ENCODE data around the gene SALL1. TPM values are rescaled to one million over a fixed set of nuclear protein-coding genes. Genes with fewer than 3 reads are reported as not detected.

SALL1 gene
- total and polyA plus RNA-seq, 7 donors: not detected

DNA sequence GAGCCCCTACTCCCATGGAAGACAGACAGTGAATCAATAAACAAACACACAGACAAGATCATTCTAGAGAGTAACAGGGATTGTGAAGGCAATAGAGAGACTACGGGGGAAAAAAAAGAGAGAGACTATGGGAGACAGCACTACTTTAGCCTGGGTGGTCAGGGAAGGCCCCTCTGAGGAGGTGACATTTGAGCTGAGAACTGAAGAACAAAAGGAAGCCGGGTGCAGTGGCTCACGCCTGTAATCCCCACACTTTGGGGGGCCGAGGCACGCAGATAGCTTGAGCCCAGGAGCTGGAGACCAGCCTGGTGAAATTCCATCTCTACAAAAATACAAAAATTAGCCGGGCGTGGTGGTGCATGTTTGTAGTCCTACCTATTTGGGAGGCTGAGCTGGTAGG, 29.2 kb downstream of the SALL1 start:
- Histone ChIP-seq H3K9me3 (no peaks in the 10 kb centered on the region), H3K27ac (no peak overlapping the region), H3K4me3 (no peak overlapping the region), H3K4me1 (no peaks in the 10 kb centered on the region), H3K36me3 (ENCODE audit: insufficient read depth in 1 of 2, low read depth in 1 of 2) (no peaks in the 10 kb centered on the region), H3K27me3 (ENCODE audit: insufficient read depth in 3 of 3, low read length in 2 of 3) (peaks cover 0 to 5% (median 0%) of the 10 kb centered on the region in 3 donors)
- ATAC-seq: no peak
- no peak for DNase-seq
- WGBS, 3 donors: 18 to 35% (median 26%) methylated on average over 7 of the region's 7 CpGs
- TF ChIP-seq, protein P1, sequence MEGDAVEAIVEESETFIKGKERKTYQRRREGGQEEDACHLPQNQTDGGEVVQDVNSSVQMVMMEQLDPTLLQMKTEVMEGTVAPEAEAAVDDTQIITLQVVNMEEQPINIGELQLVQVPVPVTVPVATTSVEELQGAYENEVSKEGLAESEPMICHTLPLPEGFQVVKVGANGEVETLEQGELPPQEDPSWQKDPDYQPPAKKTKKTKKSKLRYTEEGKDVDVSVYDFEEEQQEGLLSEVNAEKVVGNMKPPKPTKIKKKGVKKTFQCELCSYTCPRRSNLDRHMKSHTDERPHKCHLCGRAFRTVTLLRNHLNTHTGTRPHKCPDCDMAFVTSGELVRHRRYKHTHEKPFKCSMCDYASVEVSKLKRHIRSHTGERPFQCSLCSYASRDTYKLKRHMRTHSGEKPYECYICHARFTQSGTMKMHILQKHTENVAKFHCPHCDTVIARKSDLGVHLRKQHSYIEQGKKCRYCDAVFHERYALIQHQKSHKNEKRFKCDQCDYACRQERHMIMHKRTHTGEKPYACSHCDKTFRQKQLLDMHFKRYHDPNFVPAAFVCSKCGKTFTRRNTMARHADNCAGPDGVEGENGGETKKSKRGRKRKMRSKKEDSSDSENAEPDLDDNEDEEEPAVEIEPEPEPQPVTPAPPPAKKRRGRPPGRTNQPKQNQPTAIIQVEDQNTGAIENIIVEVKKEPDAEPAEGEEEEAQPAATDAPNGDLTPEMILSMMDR (IDR thresholded peaks at IDR 0.05): no peak
- intact Hi-C loops (cut with DNase I): no loop called here

DNA sequence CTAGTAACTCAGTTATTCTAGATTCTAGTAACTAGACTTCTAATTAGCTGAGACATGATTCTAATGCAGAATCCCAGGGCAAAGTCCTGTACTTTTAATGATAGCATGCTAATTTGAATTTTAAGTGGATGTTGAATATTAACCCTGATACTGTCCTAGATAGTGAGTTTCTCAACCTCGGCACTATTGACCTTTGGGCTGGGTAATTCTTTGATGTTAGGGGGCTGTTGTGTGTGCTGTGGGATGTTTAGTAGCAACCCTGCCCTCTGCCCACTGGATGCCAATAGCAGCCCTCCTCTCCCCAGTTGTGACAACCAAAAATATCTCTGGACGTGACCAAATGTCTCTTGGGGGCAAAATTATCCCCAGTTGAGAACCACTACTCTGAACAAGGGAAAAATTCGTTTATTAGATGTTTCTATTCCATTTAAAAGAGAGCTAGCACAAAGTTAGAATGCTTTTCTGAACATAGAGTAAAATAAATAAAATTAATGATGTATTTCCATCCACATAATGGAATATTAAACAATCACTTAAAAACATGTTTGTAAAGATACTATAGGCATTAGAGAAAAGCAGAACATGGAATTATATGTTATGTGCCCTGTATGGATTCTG, 30.2 kb downstream of the SALL1 start:
- ATAC-seq (no peak), DNase-seq (no peak)
- H3K27me3 ChIP-seq (ENCODE audit: insufficient read depth in 3 of 3, low read length in 2 of 3): peaks cover 0 to 5% (median under 1%) of the 10 kb centered on the region in 3 donors
- intact Hi-C loops (cut with DNase I): no loop called here
- no peaks in the 10 kb centered on the region for H3K9me3 ChIP-seq
- H3K4me3 ChIP-seq: no peak overlapping the region
- 21 to 27% (median 23%) methylated on average over 3 of the region's 3 CpGs for WGBS, 3 donors
- H3K4me1 ChIP-seq: no peaks in the 10 kb centered on the region
- H3K36me3 ChIP-seq (ENCODE audit: insufficient read depth in 1 of 2, low read depth in 1 of 2): no peaks in the 10 kb centered on the region
- TF ChIP-seq, protein P1 (IDR thresholded peaks at IDR 0.05): no peak
- no peak overlapping the region for H3K27ac ChIP-seq

DNA sequence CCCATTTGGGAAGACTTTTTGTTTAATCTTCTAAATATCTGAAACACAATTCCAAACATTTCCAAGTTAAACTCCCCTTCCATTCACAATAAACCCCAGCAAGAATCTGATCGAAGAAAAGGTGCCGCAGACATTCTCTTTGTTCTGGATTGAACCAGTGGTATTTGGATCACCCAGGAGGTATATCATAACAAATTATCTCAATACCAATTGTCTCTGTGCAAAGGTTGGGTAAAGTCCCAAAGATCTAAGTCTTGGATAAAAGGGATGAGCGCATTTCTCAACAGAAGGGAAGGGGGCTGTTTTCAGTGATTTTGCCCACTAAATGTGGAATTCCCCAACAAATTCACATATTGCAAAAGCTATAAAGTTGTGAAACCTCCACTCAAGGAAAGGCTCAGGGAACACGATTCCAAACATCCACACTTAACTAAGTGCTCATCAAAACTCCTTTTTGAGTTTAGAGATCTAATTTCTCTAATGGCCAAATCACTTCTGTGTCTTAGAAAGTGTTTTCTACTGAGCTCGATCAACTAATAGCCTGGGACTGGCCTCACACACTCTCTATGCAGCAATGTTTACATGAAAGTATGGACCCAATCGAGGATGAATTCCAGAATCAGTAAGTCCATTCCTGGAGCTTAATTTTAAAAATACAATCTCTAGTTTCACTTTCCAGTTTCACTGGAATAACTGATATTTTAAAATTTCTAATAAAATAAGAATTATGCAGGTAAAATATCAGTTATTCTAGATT, 30.9 kb downstream of the SALL1 start:
- no peaks in the 10 kb centered on the region for H3K9me3 ChIP-seq
- 78 to 81% (median 80%) methylated on average over 6 of the region's 6 CpGs for WGBS, 3 donors
- ATAC-seq (no peak), DNase-seq (no peak)
- H3K36me3 ChIP-seq (ENCODE audit: insufficient read depth in 1 of 2, low read depth in 1 of 2): no peaks in the 10 kb centered on the region
- intact Hi-C loops (cut with DNase I): no loop called here
- TF ChIP-seq, protein P1 (IDR thresholded peaks at IDR 0.05): no peak
- no peak overlapping the region for H3K4me3 ChIP-seq
- no peaks in the 10 kb centered on the region for H3K4me1 ChIP-seq
- peaks cover 2 to 5% (median 4%) of the 10 kb centered on the region in 3 donors for H3K27me3 ChIP-seq (ENCODE audit: insufficient read depth in 3 of 3, low read length in 2 of 3)
- H3K27ac ChIP-seq: no peak overlapping the region

DNA sequence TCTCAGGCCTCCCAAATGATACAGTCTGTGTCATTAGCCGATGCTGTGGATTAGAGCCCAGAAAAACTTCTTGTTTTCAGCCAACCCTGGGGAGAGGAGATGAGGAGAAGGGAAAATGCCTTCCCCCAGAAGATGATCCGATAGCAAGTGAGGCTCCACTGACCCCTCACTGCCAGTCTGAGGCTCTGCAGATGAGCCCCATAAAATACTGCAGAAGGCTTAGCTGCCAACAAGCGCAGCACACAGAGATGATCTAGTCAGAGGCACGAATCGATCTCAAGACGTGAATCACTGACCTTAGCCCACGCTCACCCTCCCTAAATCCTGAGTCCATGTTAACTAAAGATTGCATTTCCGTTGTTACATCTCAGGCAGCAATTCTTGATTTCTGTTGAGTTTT, 31.5 kb downstream of the SALL1 start:
- WGBS, 3 donors: 28 to 39% (median 37%) methylated on average over 8 of the region's 8 CpGs

More for the DNA sequence above, 31.5 kb downstream of the SALL1 start:
- H3K27me3 ChIP-seq (ENCODE audit: insufficient read depth in 3 of 3, low read length in 2 of 3): peaks cover 2 to 8% (median 5%) of the 10 kb centered on the region in 3 donors
- no peaks in the 10 kb centered on the region for H3K9me3 ChIP-seq
- no peak overlapping the region for H3K27ac ChIP-seq
- ATAC-seq (no peak), DNase-seq (no peak)
- no peak overlapping the region for H3K4me3 ChIP-seq
- no peaks in the 10 kb centered on the region for H3K4me1 ChIP-seq
- intact Hi-C loops (cut with DNase I): no loop called here
- TF ChIP-seq, protein P1 (IDR thresholded peaks at IDR 0.05): no peak
- H3K36me3 ChIP-seq (ENCODE audit: insufficient read depth in 1 of 2, low read depth in 1 of 2): no peaks in the 10 kb centered on the region
